Measurements from ENCODE around the gene RNF39. TPM values are rescaled to one million over a fixed set of nuclear protein-coding genes. Genes with fewer than 3 reads are reported as not detected.
"Not testable (repeated sequence)": the region's sequence is repeated elsewhere in the genome, so short reads cannot be mapped to it uniquely, and the experiment has no call there.

RNF39 gene
- polyA plus RNA-seq, 1 donor from 2014 or later = not detected

- Histone ChIP-seq H4K20me1 (ENCODE audit: insufficient read depth) (no peaks in the 10 kb centered on the region), H3K36me3 (ENCODE audit: insufficient read depth, low read length) (no peaks in the 10 kb centered on the region), H3K27ac (ENCODE audit: low read length) (no peak overlapping the region), H3K9me2 (ENCODE audit: insufficient read depth, low read length) (no peaks in the 10 kb centered on the region), H2AFZ (ENCODE audit: low read depth, low read length) (no peak overlapping the region), H3F3A (ENCODE audit: insufficient read depth, low read length, poor library complexity, severe bottlenecking) (no peaks in the 10 kb centered on the region), H3K4me2 (ENCODE audit: low read length) (no peak overlapping the region), H3K79me2 (replicated peaks; ENCODE audit: insufficient read depth, low read length) (no peaks in the 10 kb centered on the region), H3K4me3 (ENCODE audit: low read length) (no peak overlapping the region), H3K27me3 (ENCODE audit: insufficient read depth, low read depth, low read length) (no peaks in the 10 kb centered on the region), H3K9ac (ENCODE audit: low read length) (no peak overlapping the region), H3K9me3 (ENCODE audit: low read length) (no peaks in the 10 kb centered on the region)
- TF ChIP-seq MXI1 (conservative IDR thresholded peaks at IDR 0.05; ENCODE audit: poor library complexity, severe bottlenecking) = no peak
- no peak for TF ChIP-seq CTCF (IDR thresholded peaks at IDR 0.05; ENCODE audit: poor library complexity, severe bottlenecking)
Observed at GRCh38 chr6:30041221-30041620, 34.3 kb downstream of the RNF39 start.

GRCh38 chr6:30037182-30037788 is 38.3 kb downstream of the RNF39 start:
- no peak overlapping the region for H3K27ac ChIP-seq (ENCODE audit: low read length)
- no peaks in the 10 kb centered on the region for H3K27me3 ChIP-seq (ENCODE audit: insufficient read depth, low read depth, low read length)
- no peaks in the 10 kb centered on the region for H4K20me1 ChIP-seq (ENCODE audit: insufficient read depth)
- H3F3A ChIP-seq (ENCODE audit: insufficient read depth, low read length, poor library complexity, severe bottlenecking) = no peaks in the 10 kb centered on the region
- no peaks in the 10 kb centered on the region for H3K9me3 ChIP-seq (ENCODE audit: low read length)
- peak; percentile 36 for TF ChIP-seq CTCF (IDR thresholded peaks at IDR 0.05; ENCODE audit: poor library complexity, severe bottlenecking)
- TF ChIP-seq EP300 (conservative IDR thresholded peaks at IDR 0.05; ENCODE audit: poor library complexity, severe bottlenecking) = no peak
- no peak for TF ChIP-seq TAF1 (IDR thresholded peaks at IDR 0.05; ENCODE audit: low read depth)
- no peaks in the 10 kb centered on the region for H3K79me2 ChIP-seq (replicated peaks; ENCODE audit: insufficient read depth, low read length)
- no peak overlapping the region for H2AFZ ChIP-seq (ENCODE audit: low read depth, low read length)
- H3K9me2 ChIP-seq (ENCODE audit: insufficient read depth, low read length) = no peaks in the 10 kb centered on the region
- H3K4me2 ChIP-seq (ENCODE audit: low read length) = no peak overlapping the region
- no peak overlapping the region for H3K9ac ChIP-seq (ENCODE audit: low read length)
- no peaks in the 10 kb centered on the region for H3K36me3 ChIP-seq (ENCODE audit: insufficient read depth, low read length)
- no peak overlapping the region for H3K4me3 ChIP-seq (ENCODE audit: low read length)

GRCh38 chr6:30035784-30036183 is 39.8 kb downstream of the RNF39 start:
- no peak overlapping the region for H3K27ac ChIP-seq (ENCODE audit: low read length)
- no peaks in the 10 kb centered on the region for H3K79me2 ChIP-seq (replicated peaks; ENCODE audit: insufficient read depth, low read length)
- H3K36me3 ChIP-seq (ENCODE audit: insufficient read depth, low read length) = no peaks in the 10 kb centered on the region
- no peak overlapping the region for H2AFZ ChIP-seq (ENCODE audit: low read depth, low read length)
- H3K4me2 ChIP-seq (ENCODE audit: low read length) = no peak overlapping the region
- no peaks in the 10 kb centered on the region for H3K9me3 ChIP-seq (ENCODE audit: low read length)
- no peaks in the 10 kb centered on the region for H3K9me2 ChIP-seq (ENCODE audit: insufficient read depth, low read length)
- H4K20me1 ChIP-seq (ENCODE audit: insufficient read depth) = no peaks in the 10 kb centered on the region
- no peaks in the 10 kb centered on the region for H3K27me3 ChIP-seq (ENCODE audit: insufficient read depth, low read depth, low read length)
- TF ChIP-seq EZH2 (IDR thresholded peaks at IDR 0.05; ENCODE audit: borderline replicate concordance, insufficient read depth, low read length, poor library complexity, severe bottlenecking) = no peak
- no peak for TF ChIP-seq SMC3 (conservative IDR thresholded peaks at IDR 0.05; ENCODE audit: poor library complexity)
- no peak for TF ChIP-seq CTCF (IDR thresholded peaks at IDR 0.05; ENCODE audit: poor library complexity, severe bottlenecking)
- no peak overlapping the region for H3K9ac ChIP-seq (ENCODE audit: low read length)
- no peaks in the 10 kb centered on the region for H3F3A ChIP-seq (ENCODE audit: insufficient read depth, low read length, poor library complexity, severe bottlenecking)
- no peak overlapping the region for H3K4me3 ChIP-seq (ENCODE audit: low read length)

- H3K9me2 ChIP-seq (ENCODE audit: insufficient read depth, low read length); H4K20me1 ChIP-seq (ENCODE audit: insufficient read depth); H3K27me3 ChIP-seq (ENCODE audit: insufficient read depth, low read depth, low read length); H3K4me3 ChIP-seq (ENCODE audit: low read length); H3K36me3 ChIP-seq (ENCODE audit: insufficient read depth, low read length); H3K79me2 ChIP-seq (replicated peaks; ENCODE audit: insufficient read depth, low read length); H2AFZ ChIP-seq (ENCODE audit: low read depth, low read length); H3K9ac ChIP-seq (ENCODE audit: low read length); H3K4me2 ChIP-seq (ENCODE audit: low read length); H3F3A ChIP-seq (ENCODE audit: insufficient read depth, low read length, poor library complexity, severe bottlenecking); H3K27ac ChIP-seq (ENCODE audit: low read length); H3K9me3 ChIP-seq (ENCODE audit: low read length): not testable (repeated sequence)
Observed at GRCh38 chr6:30033440-30033839, 42.1 kb downstream of the RNF39 start.
